ENCODE data around the gene RAD51B. TPM values are rescaled to one million over a fixed set of nuclear protein-coding genes. Genes with fewer than 3 reads are reported as not detected.

Gene RAD51B
- total and polyA plus RNA-seq, 2 of the 13 experiments (the other 11 are each of a cell fraction or from before 2014, with no cell fraction given), result 7.0 to 9.5 TPM

- Histone ChIP-seq H3K4me2 (ENCODE audit: low read depth, low read length) (no peak overlapping the region), H2AFZ (ENCODE audit: low read length) (no peak overlapping the region), H3K79me2 (ENCODE audit: insufficient read depth, low read length) (no peaks in the 10 kb centered on the region), H3K4me1 (ENCODE audit: insufficient read depth, low read length) (peaks cover 29% of the 10 kb centered on the region), H3K27me3 (ENCODE audit: control insufficient read depth in 1 of 2, insufficient read depth in 2 of 2, low read length in 2 of 2) (no peaks in the 10 kb centered on the region), H3K27ac (ENCODE audit: extremely low read length, insufficient read depth, low read length) (no peak overlapping the region), H4K20me1 (ENCODE audit: insufficient read depth, low read length) (no peaks in the 10 kb centered on the region), H3K36me3 (replicated peaks in 1 of 2; ENCODE audit: control insufficient read depth in 1 of 2, insufficient read depth in 2 of 2, low read length in 2 of 2) (no peaks in the 10 kb centered on the region), H3K9me3 (ENCODE audit: low read length) (no peaks in the 10 kb centered on the region), H3K4me3 (replicated peaks in 1 of 3; ENCODE audit: insufficient read depth in 1 of 3, low read depth in 2 of 3, low read length in 3 of 3) (no peak overlapping the region), H3K9ac (ENCODE audit: insufficient read depth, low read depth, low read length) (no peak overlapping the region)
- FAIRE-seq, result no peak
- TF ChIP-seq EED (CRISPR knock-in tag; IDR thresholded peaks at IDR 0.05), result no peak
- no peak for TF ChIP-seq XRCC5 (optimal IDR thresholded peaks at IDR 0.05; ENCODE audit: low read length)
- no peak for TF ChIP-seq SOX5 (CRISPR knock-in tag; IDR thresholded peaks at IDR 0.05; ENCODE audit: borderline replicate concordance)
- TF ChIP-seq BCL6 (CRISPR knock-in tag; IDR thresholded peaks at IDR 0.05), result no peak
- no peak for TF ChIP-seq HBP1 (CRISPR knock-in tag; IDR thresholded peaks at IDR 0.05; ENCODE audit: low read depth)
- no peak for TF ChIP-seq ZNF451 (CRISPR knock-in tag; IDR thresholded peaks at IDR 0.05)
- TF ChIP-seq PAXIP1 (CRISPR knock-in tag; conservative IDR thresholded peaks at IDR 0.05), result no peak
- TF ChIP-seq ARHGAP35 (CRISPR knock-in tag; IDR thresholded peaks at IDR 0.05; ENCODE audit: borderline replicate concordance), result no peak
- TF ChIP-seq ARID4A (CRISPR knock-in tag; IDR thresholded peaks at IDR 0.05; ENCODE audit: borderline replicate concordance), result no peak
- TF ChIP-seq CREB1 (IDR thresholded peaks at IDR 0.05), result no peak
- TF ChIP-seq CREB1 (CRISPR knock-in tag; IDR thresholded peaks at IDR 0.05), result no peak
- no peak for TF ChIP-seq ZNF780A (CRISPR knock-in tag; IDR thresholded peaks at IDR 0.05)
- TF ChIP-seq ZNF570 (CRISPR knock-in tag; IDR thresholded peaks at IDR 0.05; ENCODE audit: borderline replicate concordance), result no peak
- no peak for TF ChIP-seq ZEB1 (IDR thresholded peaks at IDR 0.05; ENCODE audit: insufficient replicate concordance, low read depth)
- in situ Hi-C loops (cut with HindIII; ENCODE audit: extremely low pct_ligation_motif_present, low pct_unique_long_range_greater_than_20kb), result no loop called here
- BruUV-seq (replicated peaks), result no TSS peak
- intact Hi-C loops (cut with micrococcal nuclease; ENCODE audit: unreplicated experiment), result no loop called here
- DNase-seq (ENCODE audit: low spot score), result no peak
- POLR2A ChIA-PET, result no interaction called here
- CTCF ChIA-PET (ENCODE audit: low intra/inter-chr PET ratio, low total read pairs), result no interaction called here
- no peak for ATAC-seq
- WGBS (ENCODE audit: low lambda C conversion rate), result 93% methylated on average over 11 of the region's 11 CpGs
Measured at GRCh38 chr14:68558096-68558495, 738.5 kb downstream of the RAD51B start.

All from HepG2 (cell line).